Islet of Langerhans (tissue), 1 donor: ENCODE measurements around the gene SBSN.

Experiments used
- FAIRE-seq: peaks from one replicate; lab custom pipeline; 2011; peaks lifted over from hg19 to GRCh38; lab: Jason Lieb, UNC

SBSN gene

GRCh38 chr19:35533201-35533821 is 5.2 kb upstream of the SBSN start, which contains the start of gene GAPDHS:
GAPDHS (plus strand) TSS chr19:35533456; CDS start chr19:35533528, 72 bp downstream.
- FAIRE-seq = no peak

GRCh38 chr19:35531291-35531690 is 3.2 kb upstream of the SBSN start:
- no peak for FAIRE-seq

GRCh38 chr19:35529241-35530218 is 1.4 kb upstream of the SBSN start:
- no peak for FAIRE-seq

GRCh38 chr19:35525873-35526272 is 2.2 kb downstream of the SBSN start:
- FAIRE-seq = no peak

GRCh38 chr19:35524181-35524837 is 3.8 kb downstream of the SBSN start:
- no peak for FAIRE-seq

- FAIRE-seq = no peak
Observed at GRCh38 chr19:35522745-35523327, 5.3 kb downstream of the SBSN start.

GRCh38 chr19:35521124-35521743 is 6.9 kb downstream of the SBSN start:
- no peak for FAIRE-seq

GRCh38 chr19:35519291-35519690 is 8.8 kb downstream of the SBSN start:
- no peak for FAIRE-seq

- FAIRE-seq = no peak
Observed at GRCh38 chr19:35518313-35518712, 9.8 kb downstream of the SBSN start.

- FAIRE-seq = no peak
Observed at GRCh38 chr19:35517342-35517741, 10.8 kb downstream of the SBSN start.

- FAIRE-seq = no peak
Observed at GRCh38 chr19:35516310-35516709, 11.8 kb downstream of the SBSN start.

GRCh38 chr19:35514282-35514809 is 13.8 kb downstream of the SBSN start:
- FAIRE-seq = no peak

GRCh38 chr19:35513628-35514281 is 14.4 kb downstream of the SBSN start, which contains the start of gene DMKN:
DMKN (minus strand) TSS chr19:35513649; CDS start chr19:35513475, 174 bp downstream.
- FAIRE-seq = no peak

GRCh38 chr19:35512831-35513627 is 15.1 kb downstream of the SBSN start:
- FAIRE-seq = no peak

- FAIRE-seq = no peak
Observed at GRCh38 chr19:35511337-35511736, 16.8 kb downstream of the SBSN start.

- no peak for FAIRE-seq
Observed at GRCh38 chr19:35510626-35510964, 17.5 kb downstream of the SBSN start.

GRCh38 chr19:35509861-35510625 is 18.1 kb downstream of the SBSN start:
- FAIRE-seq = no peak

GRCh38 chr19:35509018-35509652 is 19.0 kb downstream of the SBSN start:
- no peak for FAIRE-seq

- no peak for FAIRE-seq
Observed at GRCh38 chr19:35508129-35508528, 20.0 kb downstream of the SBSN start.
